ENCODE results near the gene WIPF1. TPM values are rescaled to one million over a fixed set of nuclear protein-coding genes. Genes with fewer than 3 reads are reported as not detected.

Gene WIPF1
- total and polyA plus RNA-seq, 2 of the 13 experiments (the other 11 are each of a cell fraction or from before 2014, with no cell fraction given), result 0.01 TPM; not detected in 1

DNA sequence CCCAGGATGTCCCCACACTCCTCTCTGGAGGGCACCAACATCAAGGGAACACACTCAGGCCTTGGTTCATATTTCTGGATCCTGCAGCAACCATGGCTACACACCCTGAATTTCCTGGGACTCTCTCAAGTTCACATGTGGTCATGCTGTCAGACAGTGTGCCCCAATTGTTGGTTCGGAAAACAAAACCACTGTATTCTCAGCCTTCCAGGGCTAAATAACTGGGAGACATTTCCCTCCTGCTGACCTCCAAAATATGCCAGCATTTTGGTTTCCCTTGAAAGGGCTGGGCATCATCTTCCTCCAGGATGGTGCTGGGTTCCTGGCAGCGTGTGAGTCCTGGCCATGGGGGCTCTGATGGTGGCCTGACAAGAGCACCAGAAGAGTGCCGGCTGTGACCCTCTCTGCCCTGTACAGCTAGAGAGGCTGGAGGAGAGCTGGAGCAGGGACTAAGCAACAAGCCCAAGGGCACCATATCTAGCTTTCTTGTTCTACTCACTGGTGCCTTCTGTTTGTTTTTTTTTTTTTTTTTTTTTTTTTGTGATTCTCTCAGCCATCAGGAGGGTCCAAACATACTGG lies 37.5 kb upstream of the WIPF1 start:
- TF ChIP-seq KMT2A (CRISPR knock-in tag; IDR thresholded peaks at IDR 0.05) (no peak), ZNF367 (CRISPR knock-in tag; IDR thresholded peaks at IDR 0.05; ENCODE audit: borderline replicate concordance) (no peak), ZNF24 (IDR thresholded peaks at IDR 0.05) (no peak), RNF2 (conservative IDR thresholded peaks at IDR 0.05; ENCODE audit: low read depth) (no peak), ZFP37 (CRISPR knock-in tag; IDR thresholded peaks at IDR 0.05; ENCODE audit: borderline replicate concordance) (no peak), ZNF788 (CRISPR knock-in tag; IDR thresholded peaks at IDR 0.05; ENCODE audit: borderline replicate concordance) (no peak), CAMTA2 (CRISPR knock-in tag; IDR thresholded peaks at IDR 0.05; ENCODE audit: borderline replicate concordance) (no peak), NRL (CRISPR knock-in tag; IDR thresholded peaks at IDR 0.05; ENCODE audit: borderline replicate concordance) (no peak), ATM (IDR thresholded peaks at IDR 0.05; ENCODE audit: borderline replicate concordance) (no peak), SMYD3 (CRISPR knock-in tag; IDR thresholded peaks at IDR 0.05) (no peak)
- TF ChIP-seq, protein P1, sequence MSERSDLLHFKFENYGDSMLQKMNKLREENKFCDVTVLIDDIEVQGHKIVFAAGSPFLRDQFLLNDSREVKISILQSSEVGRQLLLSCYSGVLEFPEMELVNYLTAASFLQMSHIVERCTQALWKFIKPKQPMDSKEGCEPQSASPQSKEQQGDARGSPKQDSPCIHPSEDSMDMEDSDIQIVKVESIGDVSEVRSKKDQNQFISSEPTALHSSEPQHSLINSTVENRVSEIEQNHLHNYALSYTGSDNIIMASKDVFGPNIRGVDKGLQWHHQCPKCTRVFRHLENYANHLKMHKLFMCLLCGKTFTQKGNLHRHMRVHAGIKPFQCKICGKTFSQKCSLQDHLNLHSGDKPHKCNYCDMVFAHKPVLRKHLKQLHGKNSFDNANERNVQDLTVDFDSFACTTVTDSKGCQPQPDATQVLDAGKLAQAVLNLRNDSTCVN (CRISPR knock-in tag; IDR thresholded peaks at IDR 0.05; ENCODE audit: borderline replicate concordance), result no peak
- TF ChIP-seq, protein P2, sequence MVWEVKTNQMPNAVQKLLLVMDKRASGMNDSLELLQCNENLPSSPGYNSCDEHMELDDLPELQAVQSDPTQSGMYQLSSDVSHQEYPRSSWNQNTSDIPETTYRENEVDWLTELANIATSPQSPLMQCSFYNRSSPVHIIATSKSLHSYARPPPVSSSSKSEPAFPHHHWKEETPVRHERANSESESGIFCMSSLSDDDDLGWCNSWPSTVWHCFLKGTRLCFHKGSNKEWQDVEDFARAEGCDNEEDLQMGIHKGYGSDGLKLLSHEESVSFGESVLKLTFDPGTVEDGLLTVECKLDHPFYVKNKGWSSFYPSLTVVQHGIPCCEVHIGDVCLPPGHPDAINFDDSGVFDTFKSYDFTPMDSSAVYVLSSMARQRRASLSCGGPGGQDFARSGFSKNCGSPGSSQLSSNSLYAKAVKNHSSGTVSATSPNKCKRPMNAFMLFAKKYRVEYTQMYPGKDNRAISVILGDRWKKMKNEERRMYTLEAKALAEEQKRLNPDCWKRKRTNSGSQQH (CRISPR knock-in tag; IDR thresholded peaks at IDR 0.05; ENCODE audit: low read depth), result no peak
- TF ChIP-seq, protein P3, sequence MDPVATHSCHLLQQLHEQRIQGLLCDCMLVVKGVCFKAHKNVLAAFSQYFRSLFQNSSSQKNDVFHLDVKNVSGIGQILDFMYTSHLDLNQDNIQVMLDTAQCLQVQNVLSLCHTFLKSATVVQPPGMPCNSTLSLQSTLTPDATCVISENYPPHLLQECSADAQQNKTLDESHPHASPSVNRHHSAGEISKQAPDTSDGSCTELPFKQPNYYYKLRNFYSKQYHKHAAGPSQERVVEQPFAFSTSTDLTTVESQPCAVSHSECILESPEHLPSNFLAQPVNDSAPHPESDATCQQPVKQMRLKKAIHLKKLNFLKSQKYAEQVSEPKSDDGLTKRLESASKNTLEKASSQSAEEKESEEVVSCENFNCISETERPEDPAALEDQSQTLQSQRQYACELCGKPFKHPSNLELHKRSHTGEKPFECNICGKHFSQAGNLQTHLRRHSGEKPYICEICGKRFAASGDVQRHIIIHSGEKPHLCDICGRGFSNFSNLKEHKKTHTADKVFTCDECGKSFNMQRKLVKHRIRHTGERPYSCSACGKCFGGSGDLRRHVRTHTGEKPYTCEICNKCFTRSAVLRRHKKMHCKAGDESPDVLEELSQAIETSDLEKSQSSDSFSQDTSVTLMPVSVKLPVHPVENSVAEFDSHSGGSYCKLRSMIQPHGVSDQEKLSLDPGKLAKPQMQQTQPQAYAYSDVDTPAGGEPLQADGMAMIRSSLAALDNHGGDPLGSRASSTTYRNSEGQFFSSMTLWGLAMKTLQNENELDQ (CRISPR knock-in tag; IDR thresholded peaks at IDR 0.05; ENCODE audit: borderline replicate concordance), result no peak
- H4K20me1 ChIP-seq (ENCODE audit: insufficient read depth, low read length), result no peaks in the 10 kb centered on the region; the same call in 1 of the 2 replicates
- intact Hi-C loops (cut with micrococcal nuclease; ENCODE audit: unreplicated experiment) (no loop called here), in situ Hi-C loops (cut with HindIII; ENCODE audit: extremely low pct_ligation_motif_present, low pct_unique_long_range_greater_than_20kb) (no loop called here)
- no peak overlapping the region for H2AFZ ChIP-seq (ENCODE audit: low read length)
- WGBS (ENCODE audit: low lambda C conversion rate), result 43% methylated on average over 2 of the region's 3 CpGs
- BruUV-seq (replicated peaks), result no TSS peak
- peaks cover 2 to 26% of the 10 kb centered on the region in 2 experiments; a peak in 3 of 5 replicates for H3K27me3 ChIP-seq (ENCODE audit: control insufficient read depth in 1 of 2, insufficient read depth in 2 of 2, low read length in 2 of 2)
- H3K4me3 ChIP-seq (replicated peaks in 1 of 3; ENCODE audit: insufficient read depth in 1 of 3, low read depth in 2 of 3, low read length in 3 of 3), result no peak overlapping the region
- no peak overlapping the region for H3K4me2 ChIP-seq (ENCODE audit: low read depth, low read length)
- no peak overlapping the region for H3K9ac ChIP-seq (ENCODE audit: insufficient read depth, low read depth, low read length)
- CTCF ChIA-PET (ENCODE audit: low intra/inter-chr PET ratio, low total read pairs), result no interaction called here
- H3K4me1 ChIP-seq (ENCODE audit: insufficient read depth, low read length), result no peaks in the 10 kb centered on the region
- ATAC-seq, result peak; percentile 34; the same call in 2 of the 3 replicates
- no peak for FAIRE-seq
- DNase-seq (ENCODE audit: low spot score), result no peak
- POLR2A ChIA-PET, result no interaction called here
- H3K9me3 ChIP-seq (ENCODE audit: low read length), result no peaks in the 10 kb centered on the region
- H3K27ac ChIP-seq (ENCODE audit: extremely low read length, insufficient read depth, low read length), result no peak overlapping the region
- no peaks in the 10 kb centered on the region for H3K36me3 ChIP-seq (replicated peaks in 1 of 2; ENCODE audit: control insufficient read depth in 1 of 2, insufficient read depth in 2 of 2, low read length in 2 of 2)
- no peaks in the 10 kb centered on the region for H3K79me2 ChIP-seq (ENCODE audit: insufficient read depth, low read length)
